ENCODE data around the gene LMCD1.

LMCD1 gene

GRCh38 chr3:8512234-8512633 lies 10.6 kb downstream of the LMCD1 start:
- H3K4me3 ChIP-seq (ENCODE audit: low read depth, low read length), result no peak overlapping the region
- TF ChIP-seq CTCF (IDR thresholded peaks at IDR 0.05; ENCODE audit: control insufficient read depth, extremely low read depth, insufficient read depth), result no peak
- no peak for DNase-seq (ENCODE audit: low read depth)

- no peak for TF ChIP-seq CTCF (IDR thresholded peaks at IDR 0.05; ENCODE audit: control insufficient read depth, extremely low read depth, insufficient read depth)
- no peak for DNase-seq (ENCODE audit: low read depth)
- no peak overlapping the region for H3K4me3 ChIP-seq (ENCODE audit: low read depth, low read length)
Observed at GRCh38 chr3:8516047-8516661, 14.5 kb downstream of the LMCD1 start.

- no peak for TF ChIP-seq CTCF (IDR thresholded peaks at IDR 0.05; ENCODE audit: control insufficient read depth, extremely low read depth, insufficient read depth)
- no peak for DNase-seq (ENCODE audit: low read depth)
- no peak overlapping the region for H3K4me3 ChIP-seq (ENCODE audit: low read depth, low read length)
Observed at GRCh38 chr3:8516783-8517182, 15.2 kb downstream of the LMCD1 start.

GRCh38 chr3:8517487-8517886 lies 15.9 kb downstream of the LMCD1 start:
- DNase-seq (ENCODE audit: low read depth), result no peak
- no peak for TF ChIP-seq CTCF (IDR thresholded peaks at IDR 0.05; ENCODE audit: control insufficient read depth, extremely low read depth, insufficient read depth)
- H3K4me3 ChIP-seq (ENCODE audit: low read depth, low read length), result no peak overlapping the region

GRCh38 chr3:8518138-8518537 lies 16.5 kb downstream of the LMCD1 start:
- H3K4me3 ChIP-seq (ENCODE audit: low read depth, low read length), result no peak overlapping the region

GRCh38 chr3:8519156-8519555 lies 17.5 kb downstream of the LMCD1 start:
- no peak overlapping the region for H3K4me3 ChIP-seq (ENCODE audit: low read depth, low read length)
- no peak for TF ChIP-seq CTCF (IDR thresholded peaks at IDR 0.05; ENCODE audit: control insufficient read depth, extremely low read depth, insufficient read depth)
- no peak for DNase-seq (ENCODE audit: low read depth)

More at GRCh38 chr3:8518138-8518537, 16.5 kb downstream of the LMCD1 start:
- no peak for DNase-seq (ENCODE audit: low read depth)
- no peak for TF ChIP-seq CTCF (IDR thresholded peaks at IDR 0.05; ENCODE audit: control insufficient read depth, extremely low read depth, insufficient read depth)

GRCh38 chr3:8519774-8520448 lies 18.3 kb downstream of the LMCD1 start:
- DNase-seq (ENCODE audit: low read depth), result no peak
- no peak overlapping the region for H3K4me3 ChIP-seq (ENCODE audit: low read depth, low read length)
- TF ChIP-seq CTCF (IDR thresholded peaks at IDR 0.05; ENCODE audit: control insufficient read depth, extremely low read depth, insufficient read depth), result no peak

All from LNCaP clone FGC (cell line).